H1 (cell line): ENCODE results near the gene SOCS6. TPM values are rescaled to one million over a fixed set of nuclear protein-coding genes. Genes with fewer than 3 reads are reported as not detected.

Experiments
- CHD2 ChIP-seq: IDR thresholded peaks from 2 replicates; pipeline ENCODE4 v1.6.1; 2012; ENCODE audit warnings: low read length, improper control_type of control experiment
- CREB1 ChIP-seq: IDR thresholded peaks from 2 replicates; pipeline ENCODE4 v1.6.1; 2012; ENCODE audit warnings: inconsistent platforms
- GTF2F1 ChIP-seq: IDR thresholded peaks from 2 replicates; pipeline ENCODE4 v1.6.1; 2012; ENCODE audit warnings: low read depth, low read length, improper control_type of control experiment, borderline replicate concordance
- HDAC2 ChIP-seq, 2 experiments: fragments of 300-600 bp in 1 of 2; sonication (generic) in 1 of 2; IDR thresholded peaks; 2 replicates each; pipeline ENCODE4 v1.6.1; 2011 to 2012; ENCODE audit warnings: low read depth in 2 of 2, low read length in 2 of 2, mild to moderate bottlenecking in 2 of 2, moderate library complexity in 2 of 2, borderline replicate concordance in 1 of 2, inconsistent platforms in 1 of 2
- KDM4A ChIP-seq: IDR thresholded peaks from one replicate; pipeline ENCODE4 v1.7.1; 2012; ENCODE audit warnings: low read depth, mild to moderate bottlenecking, moderate library complexity, low read length, inconsistent platforms; ENCODE audit not compliant: severe bottlenecking
- POU5F1 ChIP-seq: IDR thresholded peaks from 2 replicates; pipeline ENCODE4 v1.6.1; 2011; ENCODE audit warnings: low read depth, mild to moderate bottlenecking, low read length, moderate library complexity
- RAD21 ChIP-seq, 2 experiments: IDR thresholded peaks in 1 of 2; conservative IDR thresholded peaks in 1 of 2; 2 replicates each; pipeline ENCODE4 v1.6.1; 2011; ENCODE audit warnings: low read depth in 2 of 2, low read length in 2 of 2, improper control_type of control experiment in 1 of 2, inconsistent platforms in 1 of 2, mild to moderate bottlenecking in 1 of 2, moderate library complexity in 1 of 2
- RXRA ChIP-seq: IDR thresholded peaks from 2 replicates; pipeline ENCODE4 v1.6.1; 2011; ENCODE audit warnings: low read depth, mild to moderate bottlenecking, low read length, moderate library complexity; ENCODE audit not compliant: insufficient read depth
- SP4 ChIP-seq: IDR thresholded peaks from 2 replicates; pipeline ENCODE4 v1.6.1; 2012; ENCODE audit warnings: low read length, inconsistent platforms
- USF2 ChIP-seq: IDR thresholded peaks from 2 replicates; pipeline ENCODE4 v1.6.1; 2011; ENCODE audit warnings: low read length, improper control_type of control experiment
- polyA plus RNA-seq, 7 experiments: library from polyadenylated mRNA; depleted of rRNA in 3 of 7; stranded (reverse) in 5 of 7; unstranded in 2 of 7; fragments of >200 nt in 5 of 7; fragments of 200-250 nt in 2 of 7; gene quantifications; 1 replicate in 5 of 7; 2 replicates in 1 of 7; 4 replicates in 1 of 7; pipeline versions ENCODE4 v1.2.1 to v1.2.3, GENCODE V29; 2011 to 2013; ENCODE audit warnings: missing spikeins in 2 of 7, mixed read lengths in 2 of 7
- total RNA-seq: library from RNA; stranded (reverse); fragmentation: NEBNext Ultra II Directional; extraction: Animal tissue kit (Norgen Biotek cat#: 25700); gene quantifications from 2 replicates; pipeline ENCODE4 v1.2.1, GENCODE V29; 2021

The SOCS6 gene
- total and polyA plus RNA-seq, 2 of the 8 experiments (the other 6 are each of a cell fraction or from before 2014, with no cell fraction given), result 9.1 to 22.9 TPM

- no peak for TF ChIP-seq USF2
- TF ChIP-seq HDAC2 (IDR thresholded peaks at IDR 0.05; ENCODE audit: borderline replicate concordance in 1 of 2, low read depth in 2 of 2, low read length in 2 of 2), result no peak
- no peak for TF ChIP-seq SP4
- no peak for TF ChIP-seq GTF2F1
- no peak for TF ChIP-seq RAD21 (IDR thresholded peaks at IDR 0.05 in 1 of 2, conservative IDR thresholded peaks at IDR 0.05 in 1 of 2; ENCODE audit: low read depth in 2 of 2, low read length in 2 of 2)
- no peak for TF ChIP-seq CHD2
- TF ChIP-seq RXRA, result no peak
- no peak for TF ChIP-seq CREB1
- no peak for TF ChIP-seq POU5F1
- no peak for TF ChIP-seq KDM4A
Measured at GRCh38 chr18:70368903-70369302, 80.1 kb downstream of the SOCS6 start (continued).
